H1 (cell line): Measurements from ENCODE around the gene RPTN. TPM values are rescaled to one million over a fixed set of nuclear protein-coding genes. Genes with fewer than 3 reads are reported as not detected.

Source experiments
- BACH1 ChIP-seq: IDR thresholded peaks from 2 replicates; pipeline ENCODE4 v1.6.1; 2012; ENCODE audit warnings: low read length, improper control_type of control experiment
- polyA plus RNA-seq, 7 experiments: library from polyadenylated mRNA; depleted of rRNA in 3 of 7; stranded (reverse) in 5 of 7; unstranded in 2 of 7; fragments of >200 nt in 5 of 7; fragments of 200-250 nt in 2 of 7; gene quantifications; 1 replicate in 5 of 7; 2 replicates in 1 of 7; 4 replicates in 1 of 7; pipeline versions ENCODE4 v1.2.1 to v1.2.3, GENCODE V29; 2011 to 2013; ENCODE audit warnings: missing spikeins in 2 of 7, mixed read lengths in 2 of 7
- total RNA-seq: library from RNA; stranded (reverse); fragmentation: NEBNext Ultra II Directional; extraction: Animal tissue kit (Norgen Biotek cat#: 25700); gene quantifications from 2 replicates; pipeline ENCODE4 v1.2.1, GENCODE V29; 2021
- TF ChIP-seq, protein P1 (sequence below): IDR thresholded peaks from 2 replicates; pipeline ENCODE4 v1.6.1; 2012; ENCODE audit warnings: inconsistent platforms

RPTN gene
- total and polyA plus RNA-seq, 2 of the 8 experiments (the other 6 are each of a cell fraction or from before 2014, with no cell fraction given), result not detected

DNA sequence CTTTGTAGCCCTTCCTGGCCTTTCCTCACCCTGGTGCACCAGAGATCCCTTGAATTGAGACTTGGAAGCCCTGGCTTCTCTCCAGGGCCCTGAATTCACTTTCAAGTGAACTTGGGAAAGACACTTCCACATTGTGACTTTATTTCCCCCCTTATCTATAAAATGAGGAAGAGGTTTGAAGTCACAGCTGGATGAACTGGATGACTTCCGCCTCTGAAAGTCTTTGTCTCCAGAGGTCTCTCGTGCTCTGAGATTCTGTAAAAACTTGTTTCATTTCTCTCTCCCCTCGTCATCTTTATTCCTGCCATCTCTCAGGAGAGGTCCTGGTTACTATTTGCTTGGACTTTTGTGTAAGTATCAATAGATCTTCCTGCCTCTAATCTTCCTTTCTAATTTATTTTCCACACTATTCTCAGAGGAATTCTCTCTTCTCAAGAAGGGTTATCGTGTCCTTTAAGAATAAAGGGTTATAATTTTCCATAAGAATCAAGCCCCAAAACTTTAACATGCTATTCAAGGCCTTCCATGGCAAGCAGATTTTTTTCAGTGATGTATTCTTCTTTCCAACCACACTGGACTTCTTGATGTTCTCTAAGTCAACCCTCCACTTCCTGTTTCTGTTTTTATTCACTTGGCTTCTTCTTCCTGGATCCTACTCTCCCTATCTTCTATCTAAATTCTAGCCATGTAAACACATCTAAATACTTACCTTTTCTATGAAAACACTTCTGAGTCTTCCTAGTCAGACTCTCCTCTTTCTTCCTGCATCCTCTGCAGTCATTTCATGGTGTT lies 6.5 kb upstream of the RPTN start (continued):
- TF ChIP-seq, protein P1, sequence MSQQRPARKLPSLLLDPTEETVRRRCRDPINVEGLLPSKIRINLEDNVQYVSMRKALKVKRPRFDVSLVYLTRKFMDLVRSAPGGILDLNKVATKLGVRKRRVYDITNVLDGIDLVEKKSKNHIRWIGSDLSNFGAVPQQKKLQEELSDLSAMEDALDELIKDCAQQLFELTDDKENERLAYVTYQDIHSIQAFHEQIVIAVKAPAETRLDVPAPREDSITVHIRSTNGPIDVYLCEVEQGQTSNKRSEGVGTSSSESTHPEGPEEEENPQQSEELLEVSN, result no peak
- no peak for TF ChIP-seq BACH1
- TF ChIP-seq, all 59 proteins: peak for 0
